ENCODE measurements around the gene BICD1.

BICD1 gene

GRCh38 chr12:32100361-32100760 lies 6.3 kb upstream of the BICD1 start:
- DNase-seq (ENCODE audit: low read depth in 1 of 2, low spot score in 1 of 2) = no peak
- Histone ChIP-seq H3K4me3 (replicated peaks; ENCODE audit: insufficient read depth, low read length) (no peak overlapping the region), H3K27ac (replicated peaks) (no peak overlapping the region), H3K27me3 (ENCODE audit: insufficient read depth, poor library complexity, severe bottlenecking) (no peaks in the 10 kb centered on the region)
- no peak for TF ChIP-seq REST (IDR thresholded peaks at IDR 0.05; ENCODE audit: insufficient replicate concordance, low read depth)
- no peak for TF ChIP-seq GABPA (IDR thresholded peaks at IDR 0.05; ENCODE audit: low read depth)
- TF ChIP-seq CTCF (IDR thresholded peaks at IDR 0.05; ENCODE audit: insufficient read depth, low read length) = no peak
- no peak for TF ChIP-seq POLR2AphosphoS5 (IDR thresholded peaks at IDR 0.05; ENCODE audit: low read depth)
- TF ChIP-seq SPI1 (IDR thresholded peaks at IDR 0.05; ENCODE audit: borderline replicate concordance, low read depth) = no peak

- no peak overlapping the region for H3K27ac ChIP-seq (replicated peaks)
- no peak for TF ChIP-seq CTCF (IDR thresholded peaks at IDR 0.05; ENCODE audit: insufficient read depth, low read length)
- no peak for TF ChIP-seq GABPA (IDR thresholded peaks at IDR 0.05; ENCODE audit: low read depth)
- no peak for TF ChIP-seq SPI1 (IDR thresholded peaks at IDR 0.05; ENCODE audit: borderline replicate concordance, low read depth)
- TF ChIP-seq REST (IDR thresholded peaks at IDR 0.05; ENCODE audit: insufficient replicate concordance, low read depth) = no peak
- TF ChIP-seq POLR2AphosphoS5 (IDR thresholded peaks at IDR 0.05; ENCODE audit: low read depth) = no peak
- no peaks in the 10 kb centered on the region for H3K27me3 ChIP-seq (ENCODE audit: insufficient read depth, poor library complexity, severe bottlenecking)
- DNase-seq (ENCODE audit: low read depth in 1 of 2, low spot score in 1 of 2) = no peak
- H3K4me3 ChIP-seq (replicated peaks; ENCODE audit: insufficient read depth, low read length) = no peak overlapping the region
Observed at GRCh38 chr12:32100888-32101287, 5.8 kb upstream of the BICD1 start.

GRCh38 chr12:32102234-32102633 lies 4.4 kb upstream of the BICD1 start:
- Histone ChIP-seq H3K27me3 (ENCODE audit: insufficient read depth, poor library complexity, severe bottlenecking) (no peaks in the 10 kb centered on the region), H3K27ac (replicated peaks) (no peak overlapping the region), H3K4me3 (replicated peaks; ENCODE audit: insufficient read depth, low read length) (no peak overlapping the region)
- no peak for DNase-seq (ENCODE audit: low read depth in 1 of 2, low spot score in 1 of 2)
- TF ChIP-seq CTCF (IDR thresholded peaks at IDR 0.05; ENCODE audit: insufficient read depth, low read length) (no peak), GABPA (IDR thresholded peaks at IDR 0.05; ENCODE audit: low read depth) (no peak), SPI1 (IDR thresholded peaks at IDR 0.05; ENCODE audit: borderline replicate concordance, low read depth) (no peak), POLR2AphosphoS5 (IDR thresholded peaks at IDR 0.05; ENCODE audit: low read depth) (no peak), REST (IDR thresholded peaks at IDR 0.05; ENCODE audit: insufficient replicate concordance, low read depth) (no peak)

All from HL-60 (cell line).